ENCODE data around the gene ZNF24. TPM values are rescaled to one million over a fixed set of nuclear protein-coding genes. Genes with fewer than 3 reads are reported as not detected.

The ZNF24 gene
- total and polyA plus RNA-seq, 2 of the 4 experiments (the other 2 are of a cell fraction) = 7.6 to 20.8 TPM

DNA sequence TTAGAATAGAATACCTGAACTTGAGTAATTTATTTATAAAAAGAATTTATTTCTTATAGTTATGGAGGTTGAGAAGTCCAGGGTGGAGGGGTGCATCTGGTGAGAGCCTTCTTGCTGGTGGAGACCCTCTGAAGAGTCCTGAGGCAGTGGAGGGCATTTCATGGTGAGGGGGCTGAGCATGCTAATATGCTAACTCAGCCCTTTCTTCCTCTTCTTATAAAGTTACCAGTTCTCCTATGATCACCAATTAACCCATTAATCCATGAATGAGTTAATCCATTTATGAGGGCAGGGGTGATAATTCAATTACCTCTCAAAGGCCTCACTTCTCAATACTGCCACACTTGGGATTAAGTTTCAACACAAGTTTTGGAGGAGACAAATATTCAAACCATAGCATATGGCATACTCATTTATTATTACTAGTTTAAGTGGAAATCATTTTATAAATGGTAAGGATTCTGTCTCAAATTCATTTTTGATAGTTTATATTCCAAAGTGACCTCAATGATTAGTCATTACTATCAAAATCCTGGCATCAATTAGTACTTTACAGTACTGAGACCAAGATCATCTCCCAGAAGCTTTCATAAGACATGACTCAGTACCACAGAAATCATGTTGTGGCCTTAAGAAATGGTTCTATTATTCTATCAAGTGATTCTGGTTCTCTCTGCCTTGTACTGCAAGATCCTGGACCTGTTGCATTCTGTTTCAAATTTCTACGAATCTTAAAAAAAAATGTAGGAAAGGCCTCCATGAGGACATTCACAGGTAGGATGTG is 27.4 kb upstream of the ZNF24 start:
- Histone ChIP-seq H3K56ac (ENCODE audit: extremely low read depth, insufficient read depth, low read length) (no peak overlapping the region), H3K9ac (ENCODE audit: low read depth, low read length) (no peak overlapping the region), H3K18ac (ENCODE audit: low read depth, low read length) (no peak overlapping the region), H3K4me3 (ENCODE audit: insufficient read depth, low read depth, low read length) (no peak overlapping the region), H2BK120ac (ENCODE audit: low read depth, low read length) (no peak overlapping the region), H2AK9ac (replicated peaks; ENCODE audit: low read depth, low read length, poor library complexity) (no peak overlapping the region), H3K14ac (replicated peaks; ENCODE audit: low read depth, low read length) (no peak overlapping the region), H4K91ac (ENCODE audit: insufficient read depth, low read depth, low read length) (no peak overlapping the region), H2BK20ac (ENCODE audit: low read depth, low read length) (no peak overlapping the region), H3K23ac (ENCODE audit: low read depth, low read length) (no peak overlapping the region), H3K27ac (ENCODE audit: insufficient read depth, low read length) (no peak overlapping the region), H2AK5ac (ENCODE audit: low read depth, low read length) (no peak overlapping the region), H4K8ac (ENCODE audit: low read depth in 2 of 2, low read length in 2 of 2) (no peak overlapping the region), H4K5ac (ENCODE audit: low read depth, low read length) (no peak overlapping the region), H3K9me1 (ENCODE audit: insufficient read depth, low read length) (no peaks in the 10 kb centered on the region), H4K20me1 (ENCODE audit: insufficient read depth, low read length) (no peaks in the 10 kb centered on the region), H3K4ac (ENCODE audit: low read depth, low read length) (no peak overlapping the region), H2BK15ac (ENCODE audit: low read depth, low read length) (no peak overlapping the region), H3K36me3 (ENCODE audit: control insufficient read depth, insufficient read depth, low read length) (no peaks in the 10 kb centered on the region), H3K4me1 (ENCODE audit: control insufficient read depth, insufficient read depth, low read length) (peaks cover 2% of the 10 kb centered on the region), H3K9me3 (ENCODE audit: control insufficient read depth, insufficient read depth, low read length) (no peaks in the 10 kb centered on the region), H3K4me2 (ENCODE audit: low read depth, low read length) (no peak overlapping the region), H3K79me1 (ENCODE audit: low read depth in 1 of 2, low read length in 2 of 2) (no peaks in the 10 kb centered on the region), H2BK5ac (ENCODE audit: low read depth, low read length, poor library complexity, severe bottlenecking) (no peak overlapping the region), H2AFZ (replicated peaks; ENCODE audit: low read length, poor library complexity) (no peak overlapping the region), H3K27me3 (ENCODE audit: control insufficient read depth, insufficient read depth, low read length) (no peaks in the 10 kb centered on the region)
- intact Hi-C loops (cut with micrococcal nuclease) (no loop called here), dilution Hi-C loops (cut with HindIII; ENCODE audit: low sequenced_read_pairs, unreplicated experiment) (no loop called here), in situ Hi-C loops (cut with MboI; ENCODE audit: low sequenced_read_pairs) (no loop called here)
- ATAC-seq (ENCODE audit: low read depth) (peak; percentile 68), DNase-seq (peak; percentile 79)
- TF ChIP-seq RAD21 (IDR thresholded peaks at IDR 0.05; ENCODE audit: low read length) (no peak), MAFK (IDR thresholded peaks at IDR 0.05; ENCODE audit: low read depth, low read length) (peak; percentile 67)
- 67% methylated on average over 1 of the region's 1 CpG; no CpG with 5 or more reads in 1 of the 2 experiments for WGBS, 2 experiments (ENCODE audit: extremely low coverage in 2 of 2, insufficient read length in 1 of 2)
- no TSS peak for BruUV-seq (replicated peaks)
- ChIA-PET CTCF (interaction anchor here (5.0 kb wide), 1 partner anchor 15 kb away, joined by 19 read pairs; no protein-coding TSS in a partner anchor), POLR2A (ENCODE audit: unreplicated experiment) (no interaction called here)
